Naive B cell (primary cell): ENCODE results near the gene ZBTB43. TPM values are rescaled to one million over a fixed set of nuclear protein-coding genes. Genes with fewer than 3 reads are reported as not detected.
"Not testable (repeated sequence)": the region's sequence is repeated elsewhere in the genome, so short reads cannot be mapped to it uniquely, and the experiment has no call there.

Experiments used
- ATAC-seq, 2 donors: fragments of 150-1000 bp; cut with Tn5 transposase; 2 replicates each; pipeline ENCODE4 v1.10.0; 2021; ENCODE audit warnings: low read depth in 2 of 2, mild to moderate bottlenecking in 2 of 2, moderate library complexity in 2 of 2
- DNase-seq: peaks from one replicate; pipeline ENCODE4 v3.0.0; 2022
- H3K27ac Mint-ChIP-seq, 6 donors: one replicate each; pipeline ENCODE4 v1.8.0; 2020 to 2022; ENCODE audit warnings: mild to moderate bottlenecking in 6 of 6, mixed read lengths in 6 of 6, moderate library complexity in 5 of 6, inconsistent platforms in 2 of 6
- H3K27me3 Mint-ChIP-seq, 3 donors: one replicate each; pipeline ENCODE4 v1.8.0; 2021 to 2022; ENCODE audit warnings: mixed read lengths in 3 of 3, mild to moderate bottlenecking in 1 of 3
- H3K36me3 Mint-ChIP-seq, 2 donors: one replicate each; pipeline ENCODE4 v1.8.0; 2020 to 2022; ENCODE audit warnings: mixed read lengths in 2 of 2, inconsistent platforms in 1 of 2, mild to moderate bottlenecking in 1 of 2
- H3K4me1 Mint-ChIP-seq, 3 donors: one replicate each; pipeline ENCODE4 v1.8.0; 2020 to 2022; ENCODE audit warnings: mixed read lengths in 3 of 3, inconsistent platforms in 1 of 3, mild to moderate bottlenecking in 1 of 3, moderate library complexity in 1 of 3
- H3K4me3 Mint-ChIP-seq, 8 donors: one replicate each; pipeline ENCODE4 v1.8.0; 2020 to 2022; ENCODE audit warnings: mild to moderate bottlenecking in 8 of 8, mixed read lengths in 8 of 8, moderate library complexity in 8 of 8, inconsistent platforms in 2 of 8
- H3K9me3 Mint-ChIP-seq, 7 donors: one replicate each; pipeline ENCODE4 v1.8.0; 2020 to 2022; ENCODE audit warnings: mixed read lengths in 7 of 7, mild to moderate bottlenecking in 5 of 7, inconsistent platforms in 2 of 7, moderate library complexity in 1 of 7
- polyA plus RNA-seq, 6 donors: library from polyadenylated mRNA; unstranded; fragments of 300-500 nt; fragmentation: Illumina TruSeq; gene quantifications; one replicate each; pipeline ENCODE4 v1.2.3, GENCODE V29; 2021; ENCODE audit warnings: low read depth in 6 of 6

Gene ZBTB43
- polyA plus RNA-seq, 6 donors from 2014 or later = 9.8 to 15.6 (median 11.4) TPM

DNA sequence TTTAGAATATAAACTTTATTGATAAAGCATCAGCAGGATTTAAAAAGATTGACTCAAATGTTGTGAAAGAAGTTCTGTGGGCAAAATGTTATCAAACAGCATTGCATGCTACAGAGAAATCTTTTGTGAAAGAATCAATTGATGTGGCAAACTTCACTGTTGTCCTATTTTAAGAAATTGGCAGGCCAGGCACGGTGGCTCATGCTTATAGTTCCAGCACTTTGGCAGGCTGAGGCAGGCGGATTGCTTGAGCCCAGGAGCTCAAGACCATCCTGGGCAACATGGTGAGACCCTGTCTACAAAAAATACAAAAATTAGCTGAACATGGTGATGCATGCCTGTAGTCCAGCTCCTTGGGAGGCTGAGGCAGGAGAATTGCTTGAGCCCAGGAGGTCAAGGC, 17.4 kb downstream of the ZBTB43 start:
- DNase-seq = no peak
- H3K27me3 Mint-ChIP-seq = no peaks in the 10 kb centered on the region
- H3K4me1 Mint-ChIP-seq = peaks cover 0 to 37% (median 20%) of the 10 kb centered on the region in 3 donors
- peaks cover 3 to 21% (median 17%) of the 10 kb centered on the region in 7 donors for H3K9me3 Mint-ChIP-seq
- no peak overlapping the region for H3K4me3 Mint-ChIP-seq
- no peak for ATAC-seq
- peaks cover 27 to 42% of the 10 kb centered on the region in 2 donors for H3K36me3 Mint-ChIP-seq
- H3K27ac Mint-ChIP-seq = peak overlapping the region in 1 of 6 donors; percentile 47

DNA sequence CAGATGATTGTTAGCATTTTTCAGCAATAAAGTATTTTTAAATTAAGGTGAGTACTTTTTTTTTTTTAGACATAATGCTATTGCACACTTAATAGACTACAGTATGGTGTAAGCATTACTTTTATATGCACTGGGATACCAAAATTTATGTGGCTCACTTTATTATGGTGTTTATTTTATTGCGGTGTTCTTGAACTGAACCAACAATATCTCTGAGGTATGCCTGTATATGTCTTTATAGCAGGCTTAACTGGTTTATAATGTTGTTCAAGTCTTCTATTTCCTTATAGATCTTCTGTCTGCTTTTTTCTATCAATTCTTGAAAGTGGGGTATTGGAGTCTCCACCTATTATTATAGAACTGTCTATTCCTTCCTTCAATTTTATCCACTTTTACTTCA, 18.0 kb downstream of the ZBTB43 start:
- Mint-ChIP-seq H3K36me3 (peaks cover 27 to 42% of the 10 kb centered on the region in 2 donors), H3K27ac (no peak overlapping the region)

DNA sequence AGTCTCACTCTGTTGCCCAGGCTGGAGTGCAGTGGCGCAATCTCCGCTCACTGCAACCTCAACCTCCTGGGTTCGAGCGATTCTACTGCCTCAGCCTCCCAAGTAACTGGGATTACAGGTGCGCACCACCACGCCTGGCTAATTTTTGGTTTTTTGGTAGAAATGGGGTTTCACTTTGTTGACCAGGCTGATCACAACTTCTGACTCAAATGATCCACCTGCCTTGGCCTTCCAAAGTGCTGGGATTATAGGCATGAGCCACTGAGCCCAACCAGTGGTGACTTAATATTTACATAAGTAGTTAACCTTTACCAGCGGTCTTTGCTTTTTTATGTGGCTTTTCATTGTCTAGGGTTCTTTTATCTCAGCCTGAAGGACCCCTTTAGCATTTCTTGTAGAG, 19.2 kb downstream of the ZBTB43 start:
- H3K4me1 Mint-ChIP-seq = peaks cover 0 to 39% (median 20%) of the 10 kb centered on the region in 3 donors
- not testable (repeated sequence) for DNase-seq, H3K9me3 Mint-ChIP-seq, H3K27me3 Mint-ChIP-seq, H3K4me3 Mint-ChIP-seq, ATAC-seq, H3K27ac Mint-ChIP-seq
- H3K36me3 Mint-ChIP-seq = peaks cover 16 to 35% of the 10 kb centered on the region in 2 donors

More for the DNA sequence above, 18.0 kb downstream of the ZBTB43 start:
- Mint-ChIP-seq H3K4me1 (peaks cover 0 to 39% (median 20%) of the 10 kb centered on the region in 3 donors), H3K4me3 (no peak overlapping the region), H3K27me3 (no peaks in the 10 kb centered on the region), H3K9me3 (peaks cover 3 to 18% (median 17%) of the 10 kb centered on the region in 7 donors)
- DNase-seq (no peak), ATAC-seq (no peak)

DNA sequence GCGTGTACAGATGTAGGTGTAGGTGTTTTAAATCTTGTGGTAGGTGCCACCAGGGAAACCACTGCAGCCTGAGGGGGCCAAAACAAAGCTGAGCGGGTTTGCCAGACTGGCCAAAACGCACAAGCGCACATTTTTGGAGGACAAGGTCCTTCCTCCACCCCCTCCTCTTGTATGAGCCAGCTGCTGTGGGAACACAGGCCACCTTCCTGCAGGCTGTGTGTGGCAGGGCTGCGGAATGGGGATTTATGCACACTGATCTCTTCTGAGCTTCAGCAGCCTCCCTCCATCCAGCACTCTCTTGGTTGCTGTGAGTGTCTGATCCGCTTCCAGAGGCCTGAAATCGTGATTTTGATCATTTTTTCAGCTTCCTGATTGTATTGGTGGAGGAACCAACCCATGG, 22.4 kb downstream of the ZBTB43 start:
- H3K4me1 Mint-ChIP-seq = peaks cover 9 to 33% (median 15%) of the 10 kb centered on the region in 3 donors
- peak overlapping the region in 1 of 6 donors; percentile 20 for H3K27ac Mint-ChIP-seq
- H3K9me3 Mint-ChIP-seq = no peaks in the 10 kb centered on the region
- no peak overlapping the region for H3K4me3 Mint-ChIP-seq
- ATAC-seq (no peak), DNase-seq (no peak)
- H3K36me3 Mint-ChIP-seq = peaks cover 6 to 27% of the 10 kb centered on the region in 2 donors
- H3K27me3 Mint-ChIP-seq = no peaks in the 10 kb centered on the region

DNA sequence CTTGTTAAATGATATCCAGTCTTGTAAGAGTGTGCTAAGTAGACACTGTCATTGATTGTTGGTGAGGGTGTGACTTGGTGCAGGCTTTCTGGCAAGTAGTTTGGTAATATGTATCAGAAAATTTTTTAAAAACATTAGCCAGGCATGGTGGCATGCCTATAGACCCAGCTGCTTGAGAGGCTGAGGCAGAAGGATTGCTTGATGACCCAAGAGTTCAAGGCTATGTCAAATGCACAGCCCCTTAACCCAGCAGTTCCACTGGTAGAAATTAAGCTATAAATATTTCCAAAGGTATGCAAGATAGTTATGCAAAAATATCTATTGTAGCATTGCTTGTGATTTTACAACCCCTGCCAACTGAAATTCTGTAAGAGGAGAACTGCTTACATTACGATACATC, 24.2 kb downstream of the ZBTB43 start:
- Mint-ChIP-seq H3K27me3 (no peaks in the 10 kb centered on the region), H3K4me3 (no peak overlapping the region), H3K9me3 (no peaks in the 10 kb centered on the region), H3K4me1 (peaks cover 24 to 39% (median 24%) of the 10 kb centered on the region in 3 donors), H3K36me3 (peaks cover 23 to 31% of the 10 kb centered on the region in 2 donors), H3K27ac (peak overlapping the region in 1 of 6 donors; percentile 33)
- ATAC-seq (no peak), DNase-seq (no peak)

DNA sequence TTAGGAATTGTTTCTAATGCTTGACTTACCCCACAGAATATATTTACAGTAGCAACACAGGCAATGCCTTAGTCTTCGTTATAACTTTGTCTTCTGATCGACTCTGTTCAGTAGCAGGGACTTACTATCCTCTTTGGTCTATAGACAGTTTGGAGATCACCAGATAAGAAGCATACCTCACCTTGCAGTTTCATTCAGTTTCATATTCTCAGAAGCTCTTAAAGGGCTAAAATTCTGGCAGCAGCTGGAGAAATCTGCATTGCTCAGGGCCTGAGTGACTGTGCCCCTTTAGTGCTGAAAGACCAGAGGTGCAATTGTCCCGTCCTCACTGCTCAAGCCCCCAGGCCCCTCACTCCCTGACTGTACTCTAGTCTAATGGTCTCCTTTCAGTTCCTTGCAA, 26.0 kb downstream of the ZBTB43 start:
- DNase-seq (no peak), ATAC-seq (no peak)
- Mint-ChIP-seq H3K9me3 (no peaks in the 10 kb centered on the region), H3K4me1 (peaks cover 26 to 40% (median 35%) of the 10 kb centered on the region in 3 donors), H3K4me3 (peak overlapping the region in 1 of 8 donors; percentile 45), H3K27ac (peak overlapping the region in 2 of 6 donors; percentile 13 to 75), H3K27me3 (no peaks in the 10 kb centered on the region), H3K36me3 (peaks cover 30 to 37% of the 10 kb centered on the region in 2 donors)

DNA sequence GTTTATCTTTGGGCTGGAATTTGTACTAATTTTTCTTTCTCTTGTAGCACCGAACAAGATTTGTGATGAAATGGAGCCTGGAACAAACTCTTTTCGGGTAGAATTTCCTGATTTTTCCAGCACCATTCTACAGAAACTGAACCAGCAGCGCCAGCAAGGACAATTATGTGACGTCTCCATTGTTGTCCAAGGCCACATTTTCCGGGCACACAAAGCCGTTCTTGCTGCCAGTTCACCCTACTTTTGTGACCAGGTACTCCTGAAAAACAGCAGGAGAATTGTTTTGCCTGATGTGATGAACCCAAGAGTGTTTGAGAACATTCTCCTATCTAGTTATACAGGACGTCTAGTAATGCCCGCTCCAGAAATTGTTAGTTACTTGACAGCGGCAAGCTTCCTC, 27.6 kb downstream of the ZBTB43 start:
- peaks cover 24 to 32% of the 10 kb centered on the region in 2 donors for H3K36me3 Mint-ChIP-seq
- H3K9me3 Mint-ChIP-seq = no peaks in the 10 kb centered on the region
- H3K4me3 Mint-ChIP-seq = no peak overlapping the region
- ATAC-seq = no peak
- H3K27ac Mint-ChIP-seq = peak overlapping the region in 1 of 6 donors; percentile 36
- DNase-seq = no peak
- peaks cover 26 to 46% (median 42%) of the 10 kb centered on the region in 3 donors for H3K4me1 Mint-ChIP-seq
- no peaks in the 10 kb centered on the region for H3K27me3 Mint-ChIP-seq

DNA sequence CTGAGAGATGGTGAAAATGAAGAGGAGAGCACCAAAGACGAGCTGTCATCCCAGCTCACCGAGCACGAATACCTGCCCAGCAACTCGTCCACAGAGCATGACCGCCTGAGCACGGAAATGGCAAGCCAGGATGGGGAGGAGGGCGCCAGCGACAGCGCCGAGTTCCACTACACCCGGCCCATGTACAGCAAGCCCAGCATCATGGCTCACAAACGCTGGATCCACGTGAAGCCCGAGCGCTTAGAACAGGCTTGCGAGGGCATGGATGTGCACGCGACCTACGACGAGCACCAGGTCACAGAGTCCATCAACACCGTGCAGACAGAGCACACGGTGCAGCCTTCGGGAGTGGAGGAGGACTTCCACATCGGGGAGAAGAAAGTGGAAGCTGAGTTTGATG, 28.2 kb downstream of the ZBTB43 start:
- H3K9me3 Mint-ChIP-seq = no peaks in the 10 kb centered on the region
- H3K27ac Mint-ChIP-seq = peak overlapping the region in 2 of 6 donors; percentile 36 to 47
- H3K36me3 Mint-ChIP-seq = peaks cover 24 to 32% of the 10 kb centered on the region in 2 donors
- H3K4me1 Mint-ChIP-seq = peaks cover 26 to 45% (median 42%) of the 10 kb centered on the region in 3 donors
- no peaks in the 10 kb centered on the region for H3K27me3 Mint-ChIP-seq
- DNase-seq = no peak
- H3K4me3 Mint-ChIP-seq = peak overlapping the region in 2 of 8 donors; percentile 22 to 37
- ATAC-seq = no peak

DNA sequence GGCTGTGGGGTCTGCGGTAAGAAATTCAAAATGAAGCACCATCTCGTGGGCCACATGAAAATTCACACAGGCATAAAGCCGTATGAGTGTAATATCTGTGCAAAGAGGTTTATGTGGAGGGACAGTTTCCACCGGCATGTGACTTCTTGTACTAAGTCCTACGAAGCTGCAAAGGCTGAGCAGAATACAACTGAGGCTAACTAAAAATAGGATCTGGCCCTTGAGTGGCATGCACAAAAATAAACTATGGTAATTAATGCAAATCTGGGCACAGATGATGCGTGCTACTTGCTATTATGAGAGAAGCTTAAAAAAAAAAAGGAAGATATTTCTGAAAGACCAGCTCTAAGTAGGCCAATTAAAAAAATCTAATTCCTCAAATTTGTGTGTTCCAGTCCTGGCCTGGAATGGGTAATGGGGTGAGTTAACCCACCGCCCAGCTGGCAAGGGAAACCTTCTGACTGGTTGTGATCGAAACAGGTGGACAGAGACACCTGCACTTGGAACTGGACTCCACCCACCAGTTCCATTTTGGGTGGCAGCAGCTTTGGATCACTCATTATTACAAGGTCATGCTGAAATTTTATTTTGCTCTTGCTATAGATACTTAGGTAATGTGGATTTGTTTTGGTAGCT, 29.0 kb downstream of the ZBTB43 start:
- DNase-seq = no peak
- H3K4me1 Mint-ChIP-seq = peaks cover 26 to 45% (median 42%) of the 10 kb centered on the region in 3 donors
- H3K27me3 Mint-ChIP-seq = no peaks in the 10 kb centered on the region
- H3K27ac Mint-ChIP-seq = no peak overlapping the region
- no peak overlapping the region for H3K4me3 Mint-ChIP-seq
- ATAC-seq = no peak
- H3K9me3 Mint-ChIP-seq = no peaks in the 10 kb centered on the region
- H3K36me3 Mint-ChIP-seq = peaks cover 24 to 32% of the 10 kb centered on the region in 2 donors

DNA sequence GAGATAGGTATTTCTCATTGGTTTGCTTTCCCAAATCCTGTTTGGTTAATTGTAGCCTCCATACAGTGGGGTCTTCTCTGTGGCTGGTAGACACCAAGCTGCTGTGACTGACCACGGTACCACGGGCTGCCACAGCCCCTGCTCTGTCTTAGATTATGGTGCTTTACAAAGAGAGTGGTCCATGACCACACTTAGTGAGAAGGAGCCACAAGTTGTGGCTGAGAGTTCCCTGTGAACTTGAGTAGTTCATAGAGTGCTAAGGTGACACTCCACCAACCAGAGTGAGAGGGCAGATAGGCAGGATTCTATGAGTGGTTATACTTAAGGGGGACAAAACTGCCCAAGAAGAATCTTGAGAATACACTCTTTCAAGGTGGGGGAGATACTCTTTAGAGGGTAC, 29.8 kb downstream of the ZBTB43 start:
- ATAC-seq = no peak
- no peak overlapping the region for H3K4me3 Mint-ChIP-seq
- peaks cover 24 to 32% of the 10 kb centered on the region in 2 donors for H3K36me3 Mint-ChIP-seq
- H3K4me1 Mint-ChIP-seq = peaks cover 27 to 46% (median 45%) of the 10 kb centered on the region in 3 donors
- H3K27ac Mint-ChIP-seq = peak overlapping the region in 1 of 6 donors; percentile 23
- no peaks in the 10 kb centered on the region for H3K27me3 Mint-ChIP-seq
- DNase-seq = no peak
- H3K9me3 Mint-ChIP-seq = no peaks in the 10 kb centered on the region

DNA sequence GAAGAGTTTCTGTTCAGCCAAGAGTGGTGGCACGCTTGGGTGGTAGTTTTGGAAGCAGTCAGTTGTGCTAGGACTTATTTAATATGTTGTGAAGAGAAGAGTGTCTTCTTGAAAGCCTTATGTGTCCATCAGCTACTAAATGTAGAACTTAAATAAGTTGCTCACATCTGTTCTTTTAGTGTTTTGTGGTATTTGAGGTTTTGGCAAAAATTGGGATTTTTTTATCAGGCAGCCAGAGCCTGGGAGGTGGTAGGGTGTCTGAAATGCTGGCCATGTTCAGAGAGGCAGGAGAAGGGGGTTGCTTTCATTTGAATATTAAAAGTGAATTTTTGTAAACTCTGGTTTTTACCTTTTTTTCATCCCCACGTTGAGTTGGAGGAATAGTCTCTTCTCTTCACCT, 31.4 kb downstream of the ZBTB43 start:
- H3K9me3 Mint-ChIP-seq = no peaks in the 10 kb centered on the region
- peaks cover 24% of the 10 kb centered on the region in 2 donors for H3K36me3 Mint-ChIP-seq
- ATAC-seq (no peak), DNase-seq (no peak)
- no peaks in the 10 kb centered on the region for H3K27me3 Mint-ChIP-seq
- no peak overlapping the region for H3K4me3 Mint-ChIP-seq
- peaks cover 27 to 41% (median 37%) of the 10 kb centered on the region in 3 donors for H3K4me1 Mint-ChIP-seq
- H3K27ac Mint-ChIP-seq = peak overlapping the region in 2 of 6 donors; percentile 1 to 72

DNA sequence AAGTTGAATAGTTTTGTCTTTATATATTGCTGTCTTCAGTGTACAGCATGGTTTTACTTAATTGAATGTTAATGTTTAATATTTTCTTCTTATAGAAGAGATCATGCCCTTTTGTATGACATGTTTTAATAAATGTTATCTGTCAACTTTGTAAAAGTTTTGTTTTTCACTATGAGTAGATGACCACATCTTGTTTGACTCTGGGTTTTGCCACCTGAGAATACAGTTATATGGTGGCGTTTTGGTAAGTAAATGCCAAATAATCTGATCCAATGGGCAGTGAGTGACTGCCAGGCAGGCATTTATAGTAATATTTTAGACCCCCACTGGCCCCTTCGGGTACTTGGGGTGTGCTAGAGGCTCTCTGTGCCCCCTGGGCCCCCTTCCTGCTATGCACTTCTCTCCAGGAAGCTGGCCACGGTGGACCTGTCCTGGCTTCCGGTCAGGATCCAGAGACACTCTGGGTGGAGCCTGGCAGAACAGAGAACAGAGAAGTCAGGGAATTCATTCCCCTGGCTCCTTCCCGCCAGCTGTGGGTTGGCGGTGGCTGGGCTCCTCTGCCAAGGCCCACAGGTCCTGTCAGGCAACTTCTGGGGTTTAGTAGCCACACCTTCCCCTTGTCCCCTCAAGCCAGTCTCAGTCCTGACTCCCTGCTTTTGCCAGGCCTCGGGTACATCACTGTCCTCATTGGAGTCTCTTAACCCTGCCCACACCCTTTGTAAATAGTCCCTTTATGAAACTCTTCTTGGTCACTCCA, 33.4 kb downstream of the ZBTB43 start:
- Mint-ChIP-seq H3K4me1 (peaks cover 30 to 43% (median 32%) of the 10 kb centered on the region in 3 donors), H3K9me3 (no peaks in the 10 kb centered on the region), H3K36me3 (peaks cover 16 to 17% of the 10 kb centered on the region in 2 donors), H3K27me3 (no peaks in the 10 kb centered on the region), H3K27ac (peak overlapping the region in 2 of 6 donors; percentile 47 to 57), H3K4me3 (no peak overlapping the region)
- ATAC-seq = no peak
- DNase-seq = no peak

DNA sequence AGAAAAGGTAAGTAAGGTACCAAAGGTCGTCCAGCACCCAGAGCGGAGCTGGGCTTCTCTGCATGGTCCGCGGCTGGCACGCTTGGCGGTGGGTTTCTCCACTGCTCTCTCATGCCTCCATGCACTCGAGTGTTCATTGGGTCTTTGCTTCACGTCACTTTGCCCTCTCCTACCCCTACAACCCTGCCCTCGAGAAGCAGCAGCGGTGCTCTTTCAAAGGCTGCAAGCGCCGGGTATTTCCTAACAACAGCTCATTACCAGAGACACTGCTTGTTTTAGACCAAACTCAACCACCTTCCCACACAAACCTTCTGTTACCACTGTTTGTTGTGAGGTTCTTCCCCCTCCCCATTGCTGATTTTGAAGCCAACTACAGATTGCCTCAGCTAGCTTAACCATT, 34.1 kb downstream of the ZBTB43 start:
- Mint-ChIP-seq H3K27ac (peak overlapping the region in 1 of 6 donors; percentile 56), H3K36me3 (peaks cover 9 to 11% of the 10 kb centered on the region in 2 donors), H3K27me3 (no peaks in the 10 kb centered on the region), H3K4me3 (no peak overlapping the region), H3K4me1 (peaks cover 28 to 39% (median 29%) of the 10 kb centered on the region in 3 donors), H3K9me3 (no peaks in the 10 kb centered on the region)
- DNase-seq (no peak), ATAC-seq (no peak)

DNA sequence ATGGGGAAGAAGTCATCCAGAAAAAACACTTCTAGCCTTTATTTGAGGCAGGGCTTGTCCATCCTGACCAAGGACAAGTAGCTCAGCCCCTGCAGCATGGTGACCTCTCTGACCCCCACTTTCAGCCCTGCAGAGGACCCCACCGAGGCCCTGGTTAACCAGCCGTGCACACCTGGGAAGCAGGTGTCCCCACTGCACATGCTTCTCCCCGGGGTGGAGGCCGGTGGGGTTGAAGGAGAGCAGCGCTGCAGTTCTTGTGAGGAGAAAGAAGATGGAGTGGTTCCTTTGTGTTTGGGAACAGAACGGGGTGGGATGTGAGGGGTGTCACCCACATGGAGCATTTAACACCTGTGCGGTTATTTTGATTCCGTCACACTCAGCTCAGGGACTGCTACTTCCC, 34.5 kb downstream of the ZBTB43 start:
- no peak overlapping the region for H3K27ac Mint-ChIP-seq

More for the DNA sequence above, 34.5 kb downstream of the ZBTB43 start:
- no peak overlapping the region for H3K4me3 Mint-ChIP-seq
- no peaks in the 10 kb centered on the region for H3K27me3 Mint-ChIP-seq
- ATAC-seq = no peak
- no peak for DNase-seq
- H3K9me3 Mint-ChIP-seq = no peaks in the 10 kb centered on the region
- H3K36me3 Mint-ChIP-seq = peaks cover 5 to 8% of the 10 kb centered on the region in 2 donors
- peaks cover 24 to 35% (median 25%) of the 10 kb centered on the region in 3 donors for H3K4me1 Mint-ChIP-seq
